ENCODE data around the gene IL12A.

The IL12A gene

GRCh38 chr3:160001850-160002623, 13.4 kb downstream of the IL12A start:
- DNase-seq (ENCODE audit: low spot score) = no peak
- Histone ChIP-seq H3K4me3 (no peak overlapping the region), H3K27ac (no peak overlapping the region)
- TF ChIP-seq CTCF (IDR thresholded peaks at IDR 0.05) = no peak

- Histone ChIP-seq H3K4me3 (no peak overlapping the region), H3K27ac (no peak overlapping the region)
- peak; percentile 25 for TF ChIP-seq CTCF (IDR thresholded peaks at IDR 0.05)
- no peak for DNase-seq (ENCODE audit: low spot score)
Measured at GRCh38 chr3:160003520-160004128, 15.0 kb downstream of the IL12A start.

GRCh38 chr3:160005004-160005403, 16.4 kb downstream of the IL12A start:
- no peak for DNase-seq (ENCODE audit: low spot score)

GRCh38 chr3:160006282-160007163, 17.9 kb downstream of the IL12A start:
- no peak overlapping the region for H3K27ac ChIP-seq
- H3K4me3 ChIP-seq = no peak overlapping the region
- no peak for DNase-seq (ENCODE audit: low spot score)
- peak; percentile 53 for TF ChIP-seq CTCF (IDR thresholded peaks at IDR 0.05)

More at GRCh38 chr3:160005004-160005403, 16.4 kb downstream of the IL12A start:
- H3K4me3 ChIP-seq = no peak overlapping the region
- no peak for TF ChIP-seq CTCF (IDR thresholded peaks at IDR 0.05)
- no peak overlapping the region for H3K27ac ChIP-seq

- DNase-seq (ENCODE audit: low spot score) = no peak
- TF ChIP-seq CTCF (IDR thresholded peaks at IDR 0.05) = no peak
- H3K4me3 ChIP-seq = no peak overlapping the region
- no peak overlapping the region for H3K27ac ChIP-seq
Measured at GRCh38 chr3:160008961-160009360, 20.3 kb downstream of the IL12A start.

- Histone ChIP-seq H3K4me3 (no peak overlapping the region), H3K27ac (no peak overlapping the region)
- TF ChIP-seq CTCF (IDR thresholded peaks at IDR 0.05) = no peak
- no peak for DNase-seq (ENCODE audit: low spot score)
Measured at GRCh38 chr3:160009525-160009924, 20.9 kb downstream of the IL12A start.
